HG03097 (cell line): Measurements from ENCODE around the gene SLC39A11.
"Not testable (repeated sequence)": the region's sequence is repeated elsewhere in the genome, so short reads cannot be mapped to it uniquely, and the experiment has no call there.

Experiments
- ATAC-seq: cut with Tn5 transposase; IDR thresholded peaks from one replicate; pipeline ENCODE4 v1.9.1; 2021; ENCODE audit not compliant: unreplicated experiment, low FRiP score

Gene SLC39A11

DNA sequence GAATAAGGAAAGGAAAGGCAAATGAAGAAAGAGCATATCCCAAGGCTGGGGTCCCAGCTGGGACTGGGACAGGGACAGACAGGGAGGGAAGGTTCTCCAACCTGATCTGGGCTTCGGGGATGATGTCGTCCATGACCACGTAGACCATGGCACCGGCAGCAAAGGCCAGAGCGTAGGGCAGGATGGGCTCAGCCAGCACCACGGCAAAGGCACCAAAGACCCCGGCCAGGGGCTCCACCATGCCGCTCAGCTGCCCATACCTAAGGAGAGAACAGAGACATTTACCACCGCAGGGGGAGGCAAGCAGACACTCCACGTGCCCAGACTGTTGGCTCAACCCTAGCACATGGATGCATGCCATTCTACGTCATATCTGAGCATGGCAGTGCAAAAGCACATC is 443.8 kb downstream of the SLC39A11 start:
- ATAC-seq: no peak

- ATAC-seq: no peak
Measured at GRCh38 chr17:72646176-72646575, 446.3 kb downstream of the SLC39A11 start.

- no peak for ATAC-seq
Measured at GRCh38 chr17:72644492-72644891, 448.0 kb downstream of the SLC39A11 start.

- ATAC-seq: no peak
Measured at GRCh38 chr17:72643575-72644216, 448.8 kb downstream of the SLC39A11 start.

DNA sequence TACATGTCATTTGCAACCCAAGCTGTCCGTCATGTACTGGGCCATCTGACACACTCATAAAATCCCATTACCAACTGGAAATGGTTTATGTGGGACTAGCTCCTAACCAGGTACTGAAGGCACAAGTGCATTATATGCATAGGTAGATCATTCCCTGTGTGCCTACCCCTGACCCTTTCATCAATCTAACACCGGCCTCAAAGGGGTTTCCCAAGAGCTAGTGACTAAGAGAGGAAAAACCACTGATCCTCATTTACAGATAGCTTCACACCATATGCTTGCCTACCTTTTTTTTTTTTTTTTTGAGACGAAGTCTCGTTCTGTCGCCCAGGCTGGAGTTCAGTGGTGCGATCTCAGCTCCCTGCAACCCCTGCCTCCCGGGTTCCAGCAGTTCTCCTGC is 449.8 kb downstream of the SLC39A11 start:
- no peak for ATAC-seq

DNA sequence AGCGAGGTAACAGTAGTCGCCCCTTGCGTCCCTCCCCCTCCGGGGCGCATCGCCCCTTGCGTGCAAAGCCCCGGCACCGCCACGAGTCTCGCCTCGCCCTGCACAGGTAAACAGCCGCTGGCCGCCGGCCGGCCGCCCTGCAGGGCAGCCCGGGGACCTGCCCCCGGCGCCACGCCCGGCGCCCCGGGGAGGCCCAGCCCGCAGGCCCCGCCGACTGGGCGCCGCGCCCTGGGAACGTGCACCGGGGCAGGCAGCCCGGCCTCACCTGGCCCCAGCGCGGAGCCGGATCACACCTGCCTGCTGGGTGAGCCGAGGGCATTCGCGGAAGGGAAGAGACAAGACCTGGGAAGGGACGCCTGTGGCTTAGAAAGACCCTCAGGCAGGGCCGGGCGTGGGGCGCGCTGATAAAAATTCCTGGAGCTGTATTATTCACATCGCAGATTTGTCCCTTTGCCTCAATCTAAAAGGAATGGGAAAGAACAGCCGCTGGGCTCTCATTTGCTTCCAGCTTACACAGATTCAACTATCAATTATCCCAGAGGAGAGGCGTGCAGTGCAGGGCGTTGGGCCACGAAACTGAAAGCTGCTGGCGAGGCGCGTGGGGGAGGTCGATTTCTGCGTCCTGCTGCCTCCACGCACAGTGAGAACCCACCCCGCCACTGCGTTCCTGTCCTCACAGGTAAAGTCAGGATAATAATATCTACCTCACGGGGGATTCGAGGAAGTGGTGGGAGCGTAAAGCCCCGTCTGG is 451.9 kb downstream of the SLC39A11 start:
- no peak for ATAC-seq

DNA sequence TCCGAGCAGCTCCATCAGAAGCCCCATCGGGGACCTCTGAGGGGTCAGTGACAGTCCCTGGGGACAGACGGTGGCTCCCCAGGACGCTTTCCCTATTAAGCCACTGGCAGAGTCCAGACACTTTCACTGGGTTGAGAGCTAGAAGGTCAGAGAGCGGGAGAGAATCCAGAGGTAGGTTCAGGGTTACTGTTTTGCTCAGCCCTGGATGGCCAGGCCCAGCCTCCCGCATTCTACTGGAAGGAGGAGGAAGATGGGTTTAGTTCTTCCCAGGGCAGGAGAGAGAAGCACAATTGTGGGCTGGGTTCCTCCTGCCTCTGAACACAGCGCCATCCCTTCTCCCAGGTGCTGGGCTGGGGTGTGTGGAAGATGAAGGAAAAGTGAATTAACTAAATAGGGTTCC is 452.8 kb downstream of the SLC39A11 start:
- no peak for ATAC-seq

- ATAC-seq: not testable (repeated sequence)
Measured at GRCh38 chr17:72638932-72639331, 453.6 kb downstream of the SLC39A11 start.

GRCh38 chr17:72635034-72635635 is 457.4 kb downstream of the SLC39A11 start:
- no peak for ATAC-seq

DNA sequence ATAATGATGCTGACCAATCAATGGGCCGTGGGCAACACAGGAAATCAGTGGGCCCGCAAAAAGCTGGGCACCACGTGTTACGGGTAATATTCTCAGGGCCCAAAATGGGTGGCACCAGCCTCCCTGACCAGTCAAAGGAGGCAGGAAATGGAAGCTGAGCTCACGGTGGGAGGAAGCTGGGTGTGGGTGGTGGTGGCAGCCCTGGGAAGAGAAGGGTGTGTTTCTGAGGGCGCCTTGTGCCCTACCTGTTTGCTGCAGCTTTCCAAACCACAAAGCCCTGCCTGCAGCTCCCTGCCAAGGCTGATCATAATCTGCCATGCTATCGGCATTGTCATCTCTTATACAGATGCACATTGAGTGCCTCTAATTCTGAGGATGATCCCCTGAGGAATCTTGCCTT is 457.9 kb downstream of the SLC39A11 start:
- ATAC-seq: no peak

DNA sequence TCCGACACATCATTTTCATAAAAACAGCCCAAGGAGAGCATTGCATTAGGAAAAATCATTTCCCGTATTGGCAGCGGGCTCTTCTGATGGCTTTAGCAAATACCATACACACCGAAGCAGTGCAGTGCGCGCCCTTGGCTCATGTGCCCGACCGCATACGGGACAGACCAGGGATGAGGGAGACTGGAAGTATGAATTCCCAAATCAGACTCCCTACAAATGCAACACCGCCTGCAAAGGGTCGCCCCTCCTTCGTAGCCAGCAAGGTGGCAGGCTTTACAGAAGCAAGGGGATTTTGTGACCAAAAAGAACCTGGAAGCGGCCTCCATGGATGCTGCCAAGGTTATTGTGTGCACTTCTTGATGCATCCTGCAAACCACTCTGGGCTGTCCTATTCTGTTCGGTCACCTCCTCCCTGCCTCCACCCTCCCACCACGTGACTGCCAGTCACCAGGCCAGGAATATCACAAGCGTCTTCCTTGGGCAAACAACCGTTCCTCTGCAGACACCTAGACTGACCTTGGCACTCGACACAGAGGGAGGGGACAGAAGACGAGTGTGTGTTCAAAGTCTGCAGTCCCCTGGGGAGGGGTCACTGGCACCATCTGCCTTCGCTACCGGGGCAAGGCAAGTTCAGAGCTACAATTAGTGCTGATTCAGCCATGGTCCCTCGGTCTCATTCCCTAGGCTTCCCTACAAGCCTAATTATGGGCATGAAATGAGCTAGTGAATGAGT is 460.4 kb downstream of the SLC39A11 start:
- no peak for ATAC-seq

DNA sequence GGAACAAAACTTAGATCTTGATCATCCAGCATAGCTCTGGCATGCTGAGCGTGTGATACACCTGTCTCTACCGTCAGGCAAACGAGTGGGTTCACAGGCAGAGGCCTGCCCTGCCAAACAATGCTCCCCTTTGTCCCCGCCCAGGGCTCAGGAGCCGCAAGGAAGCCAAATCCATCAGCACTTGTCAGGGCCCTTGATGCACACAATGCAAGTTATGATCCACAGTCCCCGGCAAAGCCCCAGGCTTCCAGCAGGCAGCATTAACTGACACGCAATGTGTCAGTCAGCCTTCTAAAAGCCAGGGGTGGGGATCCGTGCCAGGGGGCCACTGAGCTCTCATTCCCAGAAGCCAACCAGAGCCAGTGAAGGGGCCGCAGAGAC is 460.9 kb downstream of the SLC39A11 start:
- no peak for ATAC-seq

- ATAC-seq: no peak
Measured at GRCh38 chr17:72624652-72625051, 467.8 kb downstream of the SLC39A11 start.

GRCh38 chr17:72624226-72624625 is 468.3 kb downstream of the SLC39A11 start:
- no peak for ATAC-seq

GRCh38 chr17:72622661-72623433 is 469.6 kb downstream of the SLC39A11 start:
- no peak for ATAC-seq

GRCh38 chr17:72619976-72620650 is 472.4 kb downstream of the SLC39A11 start:
- ATAC-seq: no peak

GRCh38 chr17:72618001-72618509 is 474.4 kb downstream of the SLC39A11 start:
- peak; percentile 83 for ATAC-seq

DNA sequence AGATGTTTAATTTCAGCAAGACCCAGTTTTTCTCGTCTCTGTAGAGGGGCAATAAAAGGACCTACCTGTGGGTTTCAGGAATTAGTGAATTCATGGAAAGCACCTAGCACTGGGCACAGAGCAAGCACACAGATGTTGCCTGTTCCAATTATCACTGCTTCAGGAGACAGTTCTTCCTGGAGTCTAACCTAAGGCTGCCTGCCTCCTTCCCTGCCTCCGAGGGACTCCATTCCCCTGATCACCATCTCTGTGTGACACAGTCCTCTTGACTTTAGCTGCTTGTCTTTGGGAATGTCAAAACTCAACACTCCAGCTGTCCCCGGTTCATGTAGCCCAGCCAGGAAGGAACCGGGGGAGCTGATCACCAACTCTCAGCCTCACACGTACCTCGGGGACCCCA is 474.9 kb downstream of the SLC39A11 start:
- no peak for ATAC-seq

DNA sequence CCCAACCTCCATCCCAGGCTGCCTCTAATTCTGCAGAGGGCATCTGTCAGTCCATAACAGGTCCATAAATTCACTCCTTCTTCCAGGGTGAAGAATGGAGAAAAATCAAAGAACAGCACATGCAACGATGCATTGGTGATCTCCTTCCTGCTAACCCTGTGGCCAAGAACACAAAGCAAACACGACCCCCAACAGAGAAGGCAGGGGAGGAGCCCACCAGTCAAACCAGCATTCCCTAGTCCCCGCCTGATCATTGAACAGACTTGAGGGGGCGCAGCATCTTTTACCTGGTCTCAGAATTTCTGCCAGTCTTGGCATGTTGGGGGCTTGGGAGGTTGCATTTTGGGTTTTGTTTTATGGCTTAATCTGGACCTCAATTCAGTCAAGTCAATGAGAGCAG is 476.0 kb downstream of the SLC39A11 start:
- ATAC-seq: no peak

DNA sequence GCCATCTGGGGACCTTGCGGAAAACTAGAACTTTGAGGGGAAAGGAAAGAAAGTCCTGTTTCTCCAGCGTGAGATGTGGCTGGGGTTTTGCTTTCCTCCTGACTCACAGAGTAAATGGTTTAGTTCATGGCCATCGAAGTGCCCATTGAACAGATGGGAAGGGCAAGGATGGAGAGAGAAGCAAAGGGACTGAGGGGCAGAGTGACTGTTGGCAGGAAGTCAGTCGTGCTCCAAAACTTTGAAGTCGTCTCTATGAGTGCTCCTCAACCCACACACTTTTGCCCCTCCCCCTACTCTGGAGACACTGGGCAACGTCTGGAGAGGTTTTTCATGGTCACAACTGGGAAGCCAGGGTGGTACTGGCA is 476.9 kb downstream of the SLC39A11 start:
- no peak for ATAC-seq
